ENCODE measurements around the gene S100A10. TPM values are rescaled to one million over a fixed set of nuclear protein-coding genes. Genes with fewer than 3 reads are reported as not detected.

S100A10 gene
- total and polyA plus RNA-seq, 2 experiments from 2014 or later: 408 to 3,367 TPM

GRCh38 chr1:152024223-152024622, 30.6 kb upstream of the S100A10 start:
- Histone ChIP-seq H3K9me2 (replicated peaks; ENCODE audit: insufficient read depth) (no peaks in the 10 kb centered on the region), H3K27ac (no peak overlapping the region), H3K9me3 (ENCODE audit: low read depth) (no peaks in the 10 kb centered on the region), H3K4me2 (no peak overlapping the region), H3K36me3 (replicated peaks; ENCODE audit: insufficient read depth, low read depth) (no peaks in the 10 kb centered on the region), H3K4me3 (no peak overlapping the region), H3K4me1 (ENCODE audit: insufficient read depth) (no peaks in the 10 kb centered on the region), H2AFZ (no peak overlapping the region), H3K79me2 (no peaks in the 10 kb centered on the region), H3K27me3 (no peaks in the 10 kb centered on the region), H4K20me1 (ENCODE audit: insufficient read depth, poor library complexity, severe bottlenecking) (no peaks in the 10 kb centered on the region)
- DNase-seq (ENCODE audit: low spot score): no peak
- WGBS (ENCODE audit: low lambda C conversion rate, missing lambda C conversion rate): 66% methylated on average over 4 of the region's 4 CpGs
- TF ChIP-seq CTCF (IDR thresholded peaks at IDR 0.05; ENCODE audit: poor library complexity) (no peak), EZH2 (IDR thresholded peaks at IDR 0.05; ENCODE audit: borderline replicate concordance) (no peak), EZH2phosphoT487 (IDR thresholded peaks at IDR 0.05; ENCODE audit: low read depth, severe bottlenecking, unreplicated experiment) (no peak)

- 88% methylated on average over 4 of the region's 4 CpGs for WGBS (ENCODE audit: low lambda C conversion rate, missing lambda C conversion rate)
- DNase-seq (ENCODE audit: low spot score): no peak
- H3K4me3 ChIP-seq: no peak overlapping the region
- H4K20me1 ChIP-seq (ENCODE audit: insufficient read depth, poor library complexity, severe bottlenecking): no peaks in the 10 kb centered on the region
- no peaks in the 10 kb centered on the region for H3K36me3 ChIP-seq (replicated peaks; ENCODE audit: insufficient read depth, low read depth)
- no peaks in the 10 kb centered on the region for H3K9me3 ChIP-seq (ENCODE audit: low read depth)
- no peak overlapping the region for H3K27ac ChIP-seq
- H3K9me2 ChIP-seq (replicated peaks; ENCODE audit: insufficient read depth): no peaks in the 10 kb centered on the region
- no peak overlapping the region for H2AFZ ChIP-seq
- no peaks in the 10 kb centered on the region for H3K4me1 ChIP-seq (ENCODE audit: insufficient read depth)
- H3K4me2 ChIP-seq: no peak overlapping the region
- no peak for TF ChIP-seq CTCF (IDR thresholded peaks at IDR 0.05; ENCODE audit: poor library complexity)
- TF ChIP-seq EZH2phosphoT487 (IDR thresholded peaks at IDR 0.05; ENCODE audit: low read depth, severe bottlenecking, unreplicated experiment): no peak
- TF ChIP-seq EZH2 (IDR thresholded peaks at IDR 0.05; ENCODE audit: borderline replicate concordance): no peak
- H3K27me3 ChIP-seq: no peaks in the 10 kb centered on the region
- H3K79me2 ChIP-seq: no peaks in the 10 kb centered on the region
Observed at GRCh38 chr1:152023221-152023620, 29.6 kb upstream of the S100A10 start.

- whole genome bisulfite sequencing (ENCODE audit: low lambda C conversion rate, missing lambda C conversion rate): 78% methylated on average over 3 of the region's 3 CpGs
- Histone ChIP-seq H3K9me2 (replicated peaks; ENCODE audit: insufficient read depth) (no peaks in the 10 kb centered on the region), H2AFZ (no peak overlapping the region), H3K9me3 (ENCODE audit: low read depth) (no peaks in the 10 kb centered on the region), H3K4me1 (ENCODE audit: insufficient read depth) (no peaks in the 10 kb centered on the region), H3K27ac (no peak overlapping the region), H4K20me1 (ENCODE audit: insufficient read depth, poor library complexity, severe bottlenecking) (no peaks in the 10 kb centered on the region), H3K4me2 (no peak overlapping the region), H3K79me2 (no peaks in the 10 kb centered on the region), H3K27me3 (no peaks in the 10 kb centered on the region), H3K36me3 (replicated peaks; ENCODE audit: insufficient read depth, low read depth) (no peaks in the 10 kb centered on the region), H3K4me3 (no peak overlapping the region)
- DNase-seq (ENCODE audit: low spot score): no peak
- TF ChIP-seq EZH2phosphoT487 (IDR thresholded peaks at IDR 0.05; ENCODE audit: low read depth, severe bottlenecking, unreplicated experiment) (no peak), EZH2 (IDR thresholded peaks at IDR 0.05; ENCODE audit: borderline replicate concordance) (no peak), CTCF (IDR thresholded peaks at IDR 0.05; ENCODE audit: poor library complexity) (no peak)
Observed at GRCh38 chr1:152022474-152022873, 28.8 kb upstream of the S100A10 start.

DNA sequence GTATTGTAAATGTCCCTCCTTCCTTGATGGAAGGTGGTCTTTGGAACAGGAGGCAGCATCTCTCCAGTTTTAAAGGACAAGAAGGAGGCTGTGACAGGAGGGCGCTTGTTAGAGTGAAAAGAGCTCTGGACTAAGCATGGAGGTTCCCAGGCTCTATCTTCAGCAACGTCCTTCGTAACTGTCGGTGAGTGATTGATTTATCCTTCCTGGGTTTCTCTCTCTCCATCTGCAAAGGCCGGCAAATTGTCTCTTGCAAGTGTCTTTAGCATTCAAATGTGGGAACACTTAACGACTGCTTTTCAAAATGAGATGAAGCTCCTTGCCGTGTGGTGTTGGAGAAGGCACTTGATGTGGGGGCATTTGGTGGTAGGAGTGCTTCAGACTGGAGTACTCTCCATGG, 27.9 kb upstream of the S100A10 start:
- Histone ChIP-seq H3K4me3 (no peak overlapping the region), H2AFZ (no peak overlapping the region), H3K27ac (no peak overlapping the region), H3K27me3 (no peaks in the 10 kb centered on the region), H3K4me2 (no peak overlapping the region), H3K9me2 (replicated peaks; ENCODE audit: insufficient read depth) (no peaks in the 10 kb centered on the region), H3K36me3 (replicated peaks; ENCODE audit: insufficient read depth, low read depth) (no peaks in the 10 kb centered on the region), H3K4me1 (ENCODE audit: insufficient read depth) (no peaks in the 10 kb centered on the region), H3K79me2 (no peaks in the 10 kb centered on the region), H3K9me3 (ENCODE audit: low read depth) (no peaks in the 10 kb centered on the region), H4K20me1 (ENCODE audit: insufficient read depth, poor library complexity, severe bottlenecking) (no peaks in the 10 kb centered on the region)
- no peak for DNase-seq (ENCODE audit: low spot score)
- WGBS (ENCODE audit: low lambda C conversion rate, missing lambda C conversion rate): 78% methylated on average over 7 of the region's 7 CpGs
- TF ChIP-seq EZH2 (IDR thresholded peaks at IDR 0.05; ENCODE audit: borderline replicate concordance) (no peak), EZH2phosphoT487 (IDR thresholded peaks at IDR 0.05; ENCODE audit: low read depth, severe bottlenecking, unreplicated experiment) (no peak), CTCF (IDR thresholded peaks at IDR 0.05; ENCODE audit: poor library complexity) (no peak)

Measured in hepatocyte (in vitro differentiated cells).